HFF-Myc (cell line): ENCODE data around the gene TGM3.

Source experiments
- DNase-seq: peaks from one replicate; pipeline ENCODE4 v3.0.0-alpha.2; 2011; ENCODE audit warnings: low read depth; ENCODE audit errors: extremely low read depth
- H3K4me3 ChIP-seq: replicated peaks from 2 replicates; pipeline ENCODE4 v1.5.1; 2011; ENCODE audit warnings: low read depth, mild to moderate bottlenecking, control low read depth, low read length
- TF ChIP-seq, protein P1 (sequence below): IDR thresholded peaks from 2 replicates; pipeline ENCODE4 v1.5.1; 2012; ENCODE audit warnings: mild to moderate bottlenecking, low read depth, low read length, control low read depth; ENCODE audit errors: missing control alignments

TGM3 gene

DNA sequence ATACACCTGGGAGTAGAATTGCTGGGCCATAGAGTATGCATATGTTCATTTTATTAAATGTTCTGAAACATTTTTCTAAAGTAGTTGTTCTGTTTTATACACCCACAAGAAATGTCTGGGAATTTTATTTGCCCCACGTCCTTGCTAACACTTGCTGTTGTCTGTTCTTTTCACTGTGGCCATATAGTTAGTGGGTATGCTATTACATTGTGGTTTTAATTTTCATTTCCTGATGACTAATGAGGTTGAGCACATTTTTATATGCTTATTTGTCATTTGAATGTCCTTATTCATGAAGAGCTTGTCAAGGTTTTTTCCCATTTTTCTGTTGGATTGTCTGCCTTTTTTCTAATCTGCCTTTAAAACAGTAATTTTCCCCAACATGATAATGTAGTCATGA, 41.5 kb upstream of the TGM3 start:
- TF ChIP-seq, protein P1, sequence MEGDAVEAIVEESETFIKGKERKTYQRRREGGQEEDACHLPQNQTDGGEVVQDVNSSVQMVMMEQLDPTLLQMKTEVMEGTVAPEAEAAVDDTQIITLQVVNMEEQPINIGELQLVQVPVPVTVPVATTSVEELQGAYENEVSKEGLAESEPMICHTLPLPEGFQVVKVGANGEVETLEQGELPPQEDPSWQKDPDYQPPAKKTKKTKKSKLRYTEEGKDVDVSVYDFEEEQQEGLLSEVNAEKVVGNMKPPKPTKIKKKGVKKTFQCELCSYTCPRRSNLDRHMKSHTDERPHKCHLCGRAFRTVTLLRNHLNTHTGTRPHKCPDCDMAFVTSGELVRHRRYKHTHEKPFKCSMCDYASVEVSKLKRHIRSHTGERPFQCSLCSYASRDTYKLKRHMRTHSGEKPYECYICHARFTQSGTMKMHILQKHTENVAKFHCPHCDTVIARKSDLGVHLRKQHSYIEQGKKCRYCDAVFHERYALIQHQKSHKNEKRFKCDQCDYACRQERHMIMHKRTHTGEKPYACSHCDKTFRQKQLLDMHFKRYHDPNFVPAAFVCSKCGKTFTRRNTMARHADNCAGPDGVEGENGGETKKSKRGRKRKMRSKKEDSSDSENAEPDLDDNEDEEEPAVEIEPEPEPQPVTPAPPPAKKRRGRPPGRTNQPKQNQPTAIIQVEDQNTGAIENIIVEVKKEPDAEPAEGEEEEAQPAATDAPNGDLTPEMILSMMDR = no peak
- DNase-seq = no peak
- no peak overlapping the region for H3K4me3 ChIP-seq

DNA sequence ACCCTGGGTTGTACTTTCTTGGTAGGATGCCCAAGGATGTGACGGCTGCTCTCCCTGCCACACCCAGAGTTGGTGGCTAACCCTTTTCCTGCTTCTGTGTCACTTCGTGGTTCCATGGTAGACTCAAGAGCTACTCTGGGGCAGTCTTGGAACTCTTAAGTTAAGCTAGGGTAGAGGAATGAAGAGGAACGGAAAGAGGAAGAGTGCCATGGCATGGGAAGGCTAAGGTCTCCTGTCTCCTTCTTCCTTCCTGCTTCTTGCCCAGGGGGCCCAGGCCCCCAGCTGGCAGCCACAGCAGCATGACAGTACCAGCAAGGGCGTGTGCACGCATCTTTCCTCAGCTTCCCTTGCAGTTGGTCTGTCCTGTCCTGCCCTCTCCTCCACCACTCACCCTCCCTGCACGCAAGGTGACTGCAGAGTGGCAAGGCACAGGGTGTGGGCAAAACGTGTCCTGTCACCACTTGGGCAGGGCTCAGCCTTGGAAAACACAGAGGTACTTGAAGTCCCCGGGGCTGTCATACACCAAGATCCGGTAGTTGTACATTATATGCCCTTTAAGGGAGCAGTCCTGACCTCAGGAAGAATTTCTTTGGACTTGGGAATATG, 39.8 kb upstream of the TGM3 start:
- no peak overlapping the region for H3K4me3 ChIP-seq
- TF ChIP-seq, protein P1 = no peak
- no peak for DNase-seq

DNA sequence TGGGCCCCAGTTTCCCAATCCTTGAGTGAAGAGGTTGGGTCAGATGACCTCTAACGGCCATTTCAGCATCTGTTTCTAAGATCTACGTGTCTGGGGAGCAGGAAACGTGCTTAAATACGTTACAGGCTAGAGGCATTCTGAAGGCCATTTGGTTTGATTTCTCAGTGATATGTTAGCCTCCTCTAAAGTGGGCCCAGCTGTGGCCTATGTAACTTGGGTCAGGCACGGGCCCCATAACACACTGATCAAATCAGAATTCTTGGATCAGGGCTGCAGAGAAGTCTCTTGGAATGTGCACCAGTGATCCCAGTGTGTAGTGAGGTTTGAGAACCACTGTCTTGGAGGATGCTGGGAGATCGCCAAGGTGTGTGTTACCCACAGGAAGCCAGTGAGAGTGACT, 36.1 kb upstream of the TGM3 start:
- TF ChIP-seq, protein P1 = no peak
- DNase-seq = no peak
- H3K4me3 ChIP-seq = no peak overlapping the region

DNA sequence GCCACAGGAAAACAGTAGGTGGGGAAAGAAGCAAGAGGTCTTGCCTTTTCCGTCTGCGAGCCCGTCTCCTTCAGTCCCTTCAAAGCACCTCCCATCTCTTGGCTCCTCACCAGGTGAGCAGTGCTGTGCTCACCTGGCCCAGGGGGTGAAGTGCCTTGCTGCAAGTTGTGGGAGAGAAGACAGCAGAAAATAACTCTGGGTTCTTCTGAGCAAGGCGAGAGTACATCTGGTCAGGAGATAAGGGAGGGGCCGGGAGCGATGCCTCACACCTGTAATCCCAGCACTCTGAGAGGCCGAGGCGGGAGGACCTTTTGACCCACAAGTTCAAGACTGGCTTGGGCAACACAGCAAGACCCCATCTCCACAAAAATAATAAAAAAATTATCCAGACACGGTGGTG, 35.6 kb upstream of the TGM3 start:
- no peak for DNase-seq
- no peak overlapping the region for H3K4me3 ChIP-seq
- TF ChIP-seq, protein P1 = no peak

DNA sequence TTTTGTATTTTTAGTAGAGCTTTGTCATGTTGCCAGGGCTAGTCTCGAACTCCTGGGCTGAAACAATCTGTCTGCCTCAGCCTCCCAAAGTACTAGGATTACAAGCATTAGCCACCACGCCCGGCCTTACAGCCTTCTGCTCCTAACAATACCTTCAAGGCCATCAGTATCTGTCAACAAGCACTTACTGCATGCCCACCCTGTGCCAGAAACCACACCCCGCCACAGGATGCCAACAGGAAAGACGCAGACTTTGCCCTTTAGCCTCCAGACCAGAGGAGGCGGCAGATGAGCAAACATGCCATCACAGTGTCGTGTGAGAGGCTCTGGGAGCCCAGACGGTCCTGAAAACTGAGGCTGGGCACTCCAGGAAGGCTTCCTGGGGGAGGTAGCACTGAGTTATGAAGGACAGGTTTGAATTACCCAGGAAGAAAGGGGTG, 34.7 kb upstream of the TGM3 start:
- TF ChIP-seq, protein P1 = no peak

DNA sequence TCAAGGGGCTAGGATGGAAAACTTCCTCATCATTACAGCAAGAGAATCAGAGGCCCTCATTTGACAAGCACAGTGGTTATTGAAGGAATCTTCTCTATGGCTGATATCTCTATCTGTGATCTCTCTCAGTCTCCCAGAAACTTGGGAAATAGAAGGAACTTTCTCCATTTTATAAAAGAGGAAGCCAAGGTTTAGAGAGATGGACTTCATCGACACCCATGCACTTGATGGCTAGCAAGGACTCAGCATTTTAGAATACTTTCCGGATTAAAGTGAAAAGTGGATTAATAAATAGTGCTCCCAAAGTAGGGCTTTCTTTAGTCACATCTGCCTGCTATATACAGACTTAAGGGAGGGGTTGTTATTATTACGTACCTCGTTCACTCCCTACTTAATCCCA, 34.2 kb upstream of the TGM3 start:
- H3K4me3 ChIP-seq = no peak overlapping the region
- no peak for DNase-seq

More for the DNA sequence above, 34.7 kb upstream of the TGM3 start:
- no peak for DNase-seq
- no peak overlapping the region for H3K4me3 ChIP-seq

More for the DNA sequence above, 34.2 kb upstream of the TGM3 start:
- TF ChIP-seq, protein P1 = no peak
